AG04449 (cell line): ENCODE data around the gene PCDHA13.
"Not testable (repeated sequence)": the region's sequence is repeated elsewhere in the genome, so short reads cannot be mapped to it uniquely, and the experiment has no call there.

ENCODE experiments used
- CTCF ChIA-PET: fragments of 350-600 bp; formaldehyde crosslinking; extraction: SDS; loops from one replicate; lab custom pipeline; 2021; ENCODE audit warnings: antibody characterized with exemption; lab: Yijun Ruan, JAX
- POLR2A ChIA-PET: fragments of 400-600, 350-600 bp; formaldehyde crosslinking; extraction: SDS; loops from one replicate; lab custom pipeline; 2020; ENCODE audit warnings: antibody characterized with exemption, inconsistent platforms; lab: Yijun Ruan, JAX
- DNase-seq: peaks from one replicate; pipeline ENCODE4 v3.0.0-alpha.2; 2010; ENCODE audit warnings: low read depth, low spot score
- H3K4me3 ChIP-seq: 2 replicates; pipeline ENCODE4 v1.5.1; 2011; ENCODE audit warnings: low read depth, mild to moderate bottlenecking, control low read depth, low read length
- CTCF ChIP-seq: IDR thresholded peaks from one replicate; pipeline ENCODE4 v1.5.1; 2011; ENCODE audit warnings: mild to moderate bottlenecking, moderate library complexity, low read length, control low read depth, inconsistent platforms; ENCODE audit not compliant: insufficient read depth; ENCODE audit errors: missing control alignments

Gene PCDHA13

GRCh38 chr5:140875085-140876065, 6.5 kb upstream of the PCDHA13 start, which contains the start of gene PCDHA12:
PCDHA12 (plus strand) TSS chr5:140875308; CDS start chr5:140875473, 165 bp downstream.
- CTCF ChIA-PET, result no interaction called here
- no peak for DNase-seq

GRCh38 chr5:140876541-140877261, 5.2 kb upstream of the PCDHA13 start:
- POLR2A ChIA-PET, CTCF ChIA-PET, DNase-seq: not testable (repeated sequence)

More at GRCh38 chr5:140875085-140876065, 6.5 kb upstream of the PCDHA13 start, which contains the start of gene PCDHA12:
- POLR2A ChIA-PET, result no interaction called here
- no peak for TF ChIP-seq CTCF
- no peak within 1 kb of the TSS for H3K4me3 ChIP-seq

GRCh38 chr5:140877262-140877581, 4.7 kb upstream of the PCDHA13 start:
- CTCF ChIA-PET, result no interaction called here
- no peak for TF ChIP-seq CTCF
- H3K4me3 ChIP-seq, result no peak overlapping the region
- no peak for DNase-seq
- POLR2A ChIA-PET, result no interaction called here

More at GRCh38 chr5:140876541-140877261, 5.2 kb upstream of the PCDHA13 start:
- H3K4me3 ChIP-seq, result not testable (repeated sequence)

- no peak for TF ChIP-seq CTCF
- ChIA-PET CTCF (no interaction called here), POLR2A (no interaction called here)
- H3K4me3 ChIP-seq, result no peak overlapping the region
- no peak for DNase-seq
Observed at GRCh38 chr5:140882591-140882899, 621 bp downstream of the PCDHA13 start.

- no peak overlapping the region for H3K4me3 ChIP-seq
- CTCF ChIA-PET, result no interaction called here
- POLR2A ChIA-PET, result no interaction called here
- DNase-seq, result no peak
- no peak for TF ChIP-seq CTCF
Observed at GRCh38 chr5:140883373-140883772, 1.4 kb downstream of the PCDHA13 start.

- ChIA-PET CTCF (no interaction called here), POLR2A (no interaction called here)
Observed at GRCh38 chr5:140883927-140884697, 2.2 kb downstream of the PCDHA13 start.

More at GRCh38 chr5:140883927-140884697, 2.2 kb downstream of the PCDHA13 start:
- TF ChIP-seq CTCF, result no peak
- no peak overlapping the region for H3K4me3 ChIP-seq
- no peak for DNase-seq
